KMS-11 (cell line): ENCODE measurements around the gene UBE2O.

Experiments
- H2AFZ ChIP-seq: fragments of 200-600 bp; sonication (generic); 2 replicates; pipeline ENCODE4 v1.6.1; 2016; ENCODE audit warnings: antibody characterized with exemption, mixed run types, low read depth
- H3K27ac ChIP-seq: fragments of 200-600 bp; sonication (generic); 2 replicates; pipeline ENCODE4 v1.6.1; 2016; ENCODE audit warnings: mild to moderate bottlenecking, mixed run types
- H3K27me3 ChIP-seq: fragments of 200-600 bp; sonication (generic); 2 replicates; pipeline ENCODE4 v1.6.1; 2017; ENCODE audit warnings: mild to moderate bottlenecking, low read depth, mixed run types, moderate library complexity; ENCODE audit not compliant: insufficient read depth
- H3K36me3 ChIP-seq: fragments of 200-600 bp; sonication (generic); 2 replicates; pipeline ENCODE4 v1.6.1; 2017; ENCODE audit warnings: mild to moderate bottlenecking, mixed run types; ENCODE audit not compliant: insufficient read depth
- H3K4me1 ChIP-seq: fragments of 200-600 bp; sonication (generic); 2 replicates; pipeline ENCODE4 v1.6.1; 2016; ENCODE audit warnings: mild to moderate bottlenecking, low read depth, mixed run types; ENCODE audit not compliant: poor library complexity, severe bottlenecking
- H3K4me2 ChIP-seq: fragments of 200-600 bp; sonication (generic); 2 replicates; pipeline ENCODE4 v1.7.0; 2016; ENCODE audit warnings: mild to moderate bottlenecking, mixed run types
- H3K4me3 ChIP-seq: fragments of 200-600 bp; sonication (generic); IDR thresholded peaks from 2 replicates; pipeline ENCODE4 v1.6.1; 2017; ENCODE audit warnings: low read depth, low read length, mixed read lengths; ENCODE audit not compliant: insufficient read depth
- H3K79me2 ChIP-seq: fragments of 200-600 bp; sonication (generic); 2 replicates; pipeline ENCODE4 v1.6.1; 2016; ENCODE audit warnings: low read depth, mixed run types; ENCODE audit not compliant: insufficient read depth
- H3K9ac ChIP-seq: fragments of 200-600 bp; sonication (generic); 2 replicates; pipeline ENCODE4 v1.6.1; 2016; ENCODE audit warnings: mild to moderate bottlenecking, mixed run types
- H4K20me1 ChIP-seq: fragments of 200-600 bp; sonication (generic); 2 replicates; pipeline ENCODE4 v1.6.1; 2016; ENCODE audit warnings: mild to moderate bottlenecking, mixed run types; ENCODE audit not compliant: insufficient read depth
- TF ChIP-seq, protein P1 (sequence below): fragments of 200-600 bp; sonication (generic); conservative IDR thresholded peaks from 2 replicates; pipeline ENCODE4 v1.6.1; 2017; ENCODE audit warnings: low read depth, mild to moderate bottlenecking, antibody characterized with exemption, low read length, moderate library complexity, mixed read lengths

UBE2O gene

GRCh38 chr17:76407509-76407908 is 45.4 kb downstream of the UBE2O start:
- Histone ChIP-seq H2AFZ (no peak overlapping the region), H3K4me3 (no peak overlapping the region), H4K20me1 (peaks cover 3% of the 10 kb centered on the region; the same call in 1 of the 2 replicates), H3K27ac (no peak overlapping the region), H3K27me3 (no peaks in the 10 kb centered on the region), H3K9ac (no peak overlapping the region), H3K79me2 (peaks cover 10% of the 10 kb centered on the region; the same call in 1 of the 2 replicates), H3K36me3 (no peaks in the 10 kb centered on the region), H3K4me2 (no peak overlapping the region), H3K4me1 (peaks cover 12% of the 10 kb centered on the region)
- TF ChIP-seq, protein P1, sequence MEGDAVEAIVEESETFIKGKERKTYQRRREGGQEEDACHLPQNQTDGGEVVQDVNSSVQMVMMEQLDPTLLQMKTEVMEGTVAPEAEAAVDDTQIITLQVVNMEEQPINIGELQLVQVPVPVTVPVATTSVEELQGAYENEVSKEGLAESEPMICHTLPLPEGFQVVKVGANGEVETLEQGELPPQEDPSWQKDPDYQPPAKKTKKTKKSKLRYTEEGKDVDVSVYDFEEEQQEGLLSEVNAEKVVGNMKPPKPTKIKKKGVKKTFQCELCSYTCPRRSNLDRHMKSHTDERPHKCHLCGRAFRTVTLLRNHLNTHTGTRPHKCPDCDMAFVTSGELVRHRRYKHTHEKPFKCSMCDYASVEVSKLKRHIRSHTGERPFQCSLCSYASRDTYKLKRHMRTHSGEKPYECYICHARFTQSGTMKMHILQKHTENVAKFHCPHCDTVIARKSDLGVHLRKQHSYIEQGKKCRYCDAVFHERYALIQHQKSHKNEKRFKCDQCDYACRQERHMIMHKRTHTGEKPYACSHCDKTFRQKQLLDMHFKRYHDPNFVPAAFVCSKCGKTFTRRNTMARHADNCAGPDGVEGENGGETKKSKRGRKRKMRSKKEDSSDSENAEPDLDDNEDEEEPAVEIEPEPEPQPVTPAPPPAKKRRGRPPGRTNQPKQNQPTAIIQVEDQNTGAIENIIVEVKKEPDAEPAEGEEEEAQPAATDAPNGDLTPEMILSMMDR = no peak

- no peak overlapping the region for H3K9ac ChIP-seq
- H3K27ac ChIP-seq = no peak overlapping the region
- H3K4me3 ChIP-seq = no peak overlapping the region
- H3K79me2 ChIP-seq = peaks cover 10% of the 10 kb centered on the region; the same call in 1 of the 2 replicates
- H2AFZ ChIP-seq = no peak overlapping the region
- peaks cover 3% of the 10 kb centered on the region; the same call in 1 of the 2 replicates for H4K20me1 ChIP-seq
- TF ChIP-seq, protein P1 = no peak
- H3K4me2 ChIP-seq = no peak overlapping the region
- H3K4me1 ChIP-seq = peaks cover 12% of the 10 kb centered on the region
- H3K36me3 ChIP-seq = no peaks in the 10 kb centered on the region
- H3K27me3 ChIP-seq = no peaks in the 10 kb centered on the region
Measured at GRCh38 chr17:76405967-76406647, 46.8 kb downstream of the UBE2O start.

- Histone ChIP-seq H4K20me1 (peaks cover 3% of the 10 kb centered on the region; the same call in 1 of the 2 replicates), H3K79me2 (peaks cover 10% of the 10 kb centered on the region; the same call in 1 of the 2 replicates), H2AFZ (no peak overlapping the region), H3K36me3 (no peaks in the 10 kb centered on the region), H3K4me2 (no peak overlapping the region), H3K4me1 (peaks cover 12% of the 10 kb centered on the region), H3K9ac (no peak overlapping the region), H3K27me3 (no peaks in the 10 kb centered on the region), H3K4me3 (no peak overlapping the region), H3K27ac (no peak overlapping the region)
- TF ChIP-seq, protein P1 = no peak
Measured at GRCh38 chr17:76405607-76405966, 47.4 kb downstream of the UBE2O start.

GRCh38 chr17:76404976-76405563 is 47.9 kb downstream of the UBE2O start:
- Histone ChIP-seq H4K20me1 (peaks cover 3% of the 10 kb centered on the region; the same call in 1 of the 2 replicates), H3K36me3 (no peaks in the 10 kb centered on the region; the same call in 1 of the 2 replicates), H2AFZ (no peak overlapping the region), H3K4me1 (peaks cover 12% of the 10 kb centered on the region), H3K4me2 (no peak overlapping the region), H3K27me3 (no peaks in the 10 kb centered on the region), H3K27ac (no peak overlapping the region), H3K4me3 (no peak overlapping the region), H3K79me2 (peaks cover 10% of the 10 kb centered on the region; the same call in 1 of the 2 replicates), H3K9ac (no peak overlapping the region)
- TF ChIP-seq, protein P1 = no peak
